ENCODE measurements around the gene CYP26A1. TPM values are rescaled to one million over a fixed set of nuclear protein-coding genes. Genes with fewer than 3 reads are reported as not detected.
A peak's percentile ranks its signal among the peaks of the same experiment; 100 is the strongest.

The CYP26A1 gene
- total RNA-seq, 2 donors from 2014 or later: 5.6 TPM; not detected in 1

GRCh38 chr10:93039721-93040120, 34.0 kb upstream of the CYP26A1 start:
- Histone ChIP-seq H3K27ac (no peak overlapping the region), H3K4me3 (no peak overlapping the region), H3K27me3 (no peaks in the 10 kb centered on the region), H3K9me3 (no peaks in the 10 kb centered on the region), H3K36me3 (replicated peaks in 1 of 2; ENCODE audit: insufficient read depth in 1 of 2, low read depth in 2 of 2) (no peaks in the 10 kb centered on the region), H3K4me1 (no peaks in the 10 kb centered on the region)
- ATAC-seq: no peak
- no peak for TF ChIP-seq POLR2A (IDR thresholded peaks at IDR 0.05)
- TF ChIP-seq, protein P1, sequence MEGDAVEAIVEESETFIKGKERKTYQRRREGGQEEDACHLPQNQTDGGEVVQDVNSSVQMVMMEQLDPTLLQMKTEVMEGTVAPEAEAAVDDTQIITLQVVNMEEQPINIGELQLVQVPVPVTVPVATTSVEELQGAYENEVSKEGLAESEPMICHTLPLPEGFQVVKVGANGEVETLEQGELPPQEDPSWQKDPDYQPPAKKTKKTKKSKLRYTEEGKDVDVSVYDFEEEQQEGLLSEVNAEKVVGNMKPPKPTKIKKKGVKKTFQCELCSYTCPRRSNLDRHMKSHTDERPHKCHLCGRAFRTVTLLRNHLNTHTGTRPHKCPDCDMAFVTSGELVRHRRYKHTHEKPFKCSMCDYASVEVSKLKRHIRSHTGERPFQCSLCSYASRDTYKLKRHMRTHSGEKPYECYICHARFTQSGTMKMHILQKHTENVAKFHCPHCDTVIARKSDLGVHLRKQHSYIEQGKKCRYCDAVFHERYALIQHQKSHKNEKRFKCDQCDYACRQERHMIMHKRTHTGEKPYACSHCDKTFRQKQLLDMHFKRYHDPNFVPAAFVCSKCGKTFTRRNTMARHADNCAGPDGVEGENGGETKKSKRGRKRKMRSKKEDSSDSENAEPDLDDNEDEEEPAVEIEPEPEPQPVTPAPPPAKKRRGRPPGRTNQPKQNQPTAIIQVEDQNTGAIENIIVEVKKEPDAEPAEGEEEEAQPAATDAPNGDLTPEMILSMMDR (IDR thresholded peaks at IDR 0.05): peak in 1 of 7 experiments; percentile 7
- intact Hi-C loops (cut with DNase I): no loop called here
- DNase-seq: no peak
- WGBS, 2 donors: 30 to 66% methylated on average over 3 of the region's 3 CpGs

- H3K27ac ChIP-seq: no peak overlapping the region
- ATAC-seq (no peak), DNase-seq (no peak)
- 92 to 93% methylated on average over 3 of the region's 3 CpGs for WGBS, 2 donors
- intact Hi-C loops (cut with DNase I): no loop called here
- H3K4me1 ChIP-seq: no peaks in the 10 kb centered on the region
- H3K4me3 ChIP-seq: no peak overlapping the region
- H3K27me3 ChIP-seq: no peaks in the 10 kb centered on the region
- peaks cover 0 to 2% of the 10 kb centered on the region in 2 donors for H3K36me3 ChIP-seq (replicated peaks in 1 of 2; ENCODE audit: insufficient read depth in 1 of 2, low read depth in 2 of 2)
- TF ChIP-seq, protein P1 (IDR thresholded peaks at IDR 0.05): no peak
- TF ChIP-seq POLR2A (IDR thresholded peaks at IDR 0.05): no peak
- H3K9me3 ChIP-seq: no peaks in the 10 kb centered on the region
These were observed 19.2 kb upstream of the CYP26A1 start for GRCh38 chr10:93054486-93054885.

DNA sequence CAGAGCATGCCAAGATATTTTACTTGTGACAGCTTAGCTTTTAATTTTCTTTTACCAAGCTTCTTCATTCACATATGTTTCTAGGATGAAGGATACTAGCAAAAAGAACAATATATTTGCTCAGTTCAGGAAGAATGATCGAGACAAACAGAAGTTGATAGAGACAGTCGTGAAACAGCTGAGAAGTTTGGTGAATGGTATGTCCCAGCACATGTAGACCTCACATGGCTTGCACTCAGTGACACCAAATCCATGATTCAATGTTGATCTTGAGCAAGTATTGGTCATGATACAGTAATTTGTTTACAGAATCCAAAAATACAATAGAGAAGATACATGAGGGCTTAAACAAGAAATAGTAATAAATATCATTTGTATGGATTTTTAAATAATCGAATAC, 15.6 kb upstream of the CYP26A1 start:
- ATAC-seq: no peak

GRCh38 chr10:93059975-93060886, 13.5 kb upstream of the CYP26A1 start, which contains the start of gene CYP26C1:
Gene CYP26C1, plus strand, starts transcription at chr10:93060798. Its CDS starts 466 bp downstream, at chr10:93061264.
- WGBS, 2 donors: 58 to 64% methylated on average over 66 to 67 of the region's 67 CpGs
- intact Hi-C loops (cut with DNase I): no loop called here
- H3K4me1 ChIP-seq: peaks cover 24% of the 10 kb centered on the region
- H3K27me3 ChIP-seq: no peaks in the 10 kb centered on the region
- ATAC-seq (no peak), DNase-seq (no peak)
- TF ChIP-seq, protein P1 (IDR thresholded peaks at IDR 0.05): no peak
- no peak for TF ChIP-seq POLR2A (IDR thresholded peaks at IDR 0.05)
- no peak within 1 kb of the TSS for H3K27ac ChIP-seq
- H3K4me3 ChIP-seq: no peak within 1 kb of the TSS
- H3K9me3 ChIP-seq: no peaks in the 10 kb centered on the region
- peaks cover 0 to 2% of the 10 kb centered on the region in 2 donors for H3K36me3 ChIP-seq (replicated peaks in 1 of 2; ENCODE audit: insufficient read depth in 1 of 2, low read depth in 2 of 2)

More for the DNA sequence above, 15.6 kb upstream of the CYP26A1 start:
- intact Hi-C loops (cut with DNase I): no loop called here
- no peak for DNase-seq
- TF ChIP-seq, protein P1 (IDR thresholded peaks at IDR 0.05): no peak
- no peak for TF ChIP-seq POLR2A (IDR thresholded peaks at IDR 0.05)
- no peaks in the 10 kb centered on the region for H3K9me3 ChIP-seq
- peaks cover 0 to 2% of the 10 kb centered on the region in 2 donors for H3K36me3 ChIP-seq (replicated peaks in 1 of 2; ENCODE audit: insufficient read depth in 1 of 2, low read depth in 2 of 2)
- H3K4me1 ChIP-seq: peaks cover 20% of the 10 kb centered on the region
- no peaks in the 10 kb centered on the region for H3K27me3 ChIP-seq
- WGBS, 2 donors: 95 to 96% methylated on average over 3 of the region's 3 CpGs
- no peak overlapping the region for H3K4me3 ChIP-seq
- no peak overlapping the region for H3K27ac ChIP-seq
